Epithelial cell of prostate (primary cell): ENCODE data around the gene ACTL10.

Experiments used
- DNase-seq: peaks from one replicate; pipeline ENCODE4 v3.0.0-alpha.2; 2011; ENCODE audit warnings: low read depth, low spot score
- H3K27ac ChIP-seq: fragments of 450-650 bp; 2 replicates; pipeline ENCODE4 v1.5.1; 2017; ENCODE audit warnings: mild to moderate bottlenecking

Gene ACTL10

DNA sequence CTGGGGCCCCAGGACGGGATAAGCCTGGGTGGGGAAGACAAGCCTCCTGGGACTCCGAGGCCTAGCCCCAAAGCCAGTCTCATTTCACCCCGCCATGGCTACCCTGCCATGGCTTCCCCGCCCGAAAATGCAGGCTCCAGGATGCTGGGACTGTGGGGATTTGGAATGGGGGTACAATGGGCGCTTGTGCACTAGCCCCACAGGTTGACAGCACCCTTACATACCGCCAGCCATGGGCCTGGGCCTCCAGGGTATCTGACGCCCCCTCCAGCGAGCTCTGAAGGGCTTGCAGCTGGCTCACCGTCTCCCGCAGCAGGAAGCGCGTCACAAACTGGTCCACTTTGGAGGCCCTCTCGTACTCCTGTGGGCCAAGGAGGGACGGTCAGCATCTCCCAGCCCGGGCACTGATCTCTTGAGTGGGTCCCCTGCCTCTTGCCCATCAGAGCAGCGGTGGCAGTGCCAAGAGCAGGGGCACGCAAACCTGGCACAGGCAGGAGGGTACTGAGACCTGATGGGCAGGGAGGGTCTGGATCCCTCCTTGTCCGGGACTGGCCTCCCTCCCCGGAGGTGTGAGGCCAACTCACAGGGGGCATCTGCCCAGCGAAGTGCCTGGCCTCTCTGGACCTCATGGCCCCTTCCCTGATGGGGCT is 6.6 kb upstream of the ACTL10 start:
- H3K27ac ChIP-seq, result no peak overlapping the region
- DNase-seq, result no peak

DNA sequence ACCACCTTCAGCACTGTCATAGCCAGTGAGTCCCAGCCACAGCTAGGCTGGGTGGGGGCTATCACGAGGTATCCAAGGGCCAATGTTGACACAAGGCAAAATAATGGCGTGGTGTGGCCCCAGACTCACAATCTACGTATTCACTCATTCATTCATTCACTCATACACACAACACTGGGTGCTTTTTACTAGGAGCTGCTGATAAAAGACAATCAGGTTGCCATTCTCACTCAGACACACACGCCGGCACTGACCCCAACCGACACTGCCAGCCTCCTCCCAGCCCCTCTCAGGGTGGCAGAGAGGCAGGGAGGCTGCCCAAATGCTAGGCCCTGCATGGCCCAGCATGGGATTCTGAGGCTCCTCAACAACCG is 6.1 kb upstream of the ACTL10 start:
- DNase-seq, result no peak
- H3K27ac ChIP-seq, result no peak overlapping the region

DNA sequence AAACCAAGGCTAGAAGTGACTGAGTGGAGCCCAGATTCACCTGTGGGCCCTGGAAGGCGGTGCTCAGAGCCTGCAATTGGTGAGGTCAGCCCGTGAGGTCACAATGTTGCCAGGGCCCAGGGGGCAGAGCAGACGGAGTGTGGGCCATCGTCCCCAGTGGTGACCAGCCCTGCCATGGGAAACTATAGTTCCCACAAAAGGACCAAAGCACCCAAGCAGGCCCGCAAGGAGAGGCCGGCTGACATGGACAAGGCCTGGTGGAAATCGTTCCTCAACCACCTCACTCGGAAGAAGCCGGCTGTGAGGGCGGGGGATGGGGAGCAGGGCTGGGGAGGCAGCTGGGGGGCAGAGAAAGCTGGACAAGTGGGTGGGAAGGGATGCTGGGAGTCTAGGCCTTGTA is 4.6 kb upstream of the ACTL10 start, which contains the start of gene C20orf144:
C20orf144 (plus strand) TSS at position 156 of the 400 bp plus-strand sequence; CDS start at position 175, 19 bp downstream.
- H3K27ac ChIP-seq, result peak within 1 kb of the TSS; percentile 67
- no peak for DNase-seq

DNA sequence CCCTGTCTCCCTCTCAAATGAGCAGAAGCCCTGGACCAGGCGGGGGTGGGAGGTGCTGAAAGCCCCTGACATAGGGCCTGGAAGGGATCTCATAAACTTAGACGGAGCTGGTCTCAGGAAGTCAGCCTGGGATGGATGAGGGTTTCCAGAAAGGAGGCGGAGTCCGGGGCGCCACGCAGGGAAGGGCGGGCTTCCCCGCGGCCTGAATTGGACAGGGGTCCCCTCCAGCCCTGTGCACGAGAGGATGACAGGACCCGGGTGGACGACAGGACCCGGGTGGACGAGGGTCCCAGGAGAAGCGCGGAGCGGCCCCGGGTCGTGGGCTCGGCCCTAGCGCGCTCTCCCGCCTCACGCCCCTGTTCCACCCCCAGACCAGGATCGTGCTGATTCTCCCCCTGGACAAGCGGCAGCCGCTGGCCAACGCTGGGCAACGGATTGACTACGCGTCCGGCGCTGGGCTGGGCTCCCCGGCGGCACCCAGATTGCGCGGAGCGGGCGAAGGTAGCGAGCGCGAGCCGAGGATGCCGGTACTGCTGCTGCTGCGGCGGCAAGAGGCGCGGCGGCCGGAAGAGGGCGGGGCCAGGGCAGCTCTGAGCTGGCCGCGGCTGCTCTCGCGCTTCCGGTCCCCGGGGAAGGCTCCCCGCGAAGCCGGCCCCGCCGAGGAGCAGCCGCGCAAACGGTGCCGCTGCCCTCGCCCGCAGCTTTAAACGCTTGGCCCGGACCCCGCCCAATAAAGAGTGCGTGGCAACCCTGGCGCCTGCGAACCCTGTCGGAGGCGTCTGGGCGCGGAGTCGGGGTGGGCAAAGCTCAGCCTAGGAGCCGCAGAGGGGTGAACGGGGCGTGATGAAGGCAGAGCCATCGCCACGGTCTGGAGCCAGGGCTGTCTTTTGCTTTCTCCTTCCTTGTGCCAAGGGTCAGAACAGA is 3.3 kb upstream of the ACTL10 start:
- DNase-seq, result no peak

DNA sequence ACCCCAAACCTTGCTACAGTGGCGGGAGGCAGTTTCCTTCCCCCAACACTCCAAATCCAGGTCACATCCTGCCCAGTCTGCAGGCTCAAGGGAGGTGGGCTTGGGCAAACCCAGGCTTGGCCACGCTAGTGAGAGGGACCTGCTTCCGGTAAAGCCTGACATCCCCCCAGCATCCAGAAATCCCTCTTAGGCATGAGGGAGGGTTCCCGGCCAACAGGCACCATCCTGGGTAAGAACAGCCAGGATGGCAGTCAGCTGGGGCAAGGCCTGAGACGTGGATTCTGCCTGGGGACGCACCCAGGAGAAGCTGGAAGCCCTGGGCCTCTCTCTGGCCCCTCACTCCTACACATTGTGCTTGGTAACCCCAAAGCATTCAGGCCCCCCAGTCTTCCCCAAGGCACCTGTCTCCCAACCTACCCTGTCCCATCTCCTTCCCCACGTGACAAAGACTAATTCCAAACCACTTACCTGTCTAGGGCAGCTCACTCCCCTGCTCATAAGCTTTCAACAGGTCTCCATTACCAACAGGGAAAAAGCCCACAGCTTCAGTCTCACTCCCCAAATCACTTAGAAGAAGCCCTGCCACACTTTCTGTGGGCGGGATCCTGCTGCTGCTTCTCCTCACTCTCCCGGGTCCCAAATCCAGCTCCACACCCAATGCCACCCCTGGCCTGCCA is 2.5 kb upstream of the ACTL10 start:
- peak overlapping the region; percentile 67 for H3K27ac ChIP-seq
- DNase-seq, result no peak

More for the DNA sequence above, 3.3 kb upstream of the ACTL10 start:
- peak overlapping the region; percentile 67 for H3K27ac ChIP-seq

DNA sequence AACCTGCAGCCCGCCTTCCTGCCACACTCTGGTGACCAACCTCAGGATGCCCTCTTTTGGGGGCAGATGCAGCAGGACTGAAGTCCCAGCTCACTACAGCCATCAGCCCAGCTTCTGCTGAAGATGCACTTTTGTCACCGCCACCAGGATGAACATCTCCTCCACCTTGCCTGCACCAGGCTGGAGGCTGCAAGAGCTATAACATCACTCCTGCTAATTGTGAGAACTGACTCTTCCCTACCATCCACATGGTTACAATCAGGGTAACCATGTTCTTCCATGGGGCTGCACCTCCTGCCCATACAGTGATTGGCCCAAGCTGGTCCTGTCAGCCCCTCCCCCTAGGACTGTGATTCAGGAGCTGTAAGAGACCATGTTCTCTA is 2.0 kb upstream of the ACTL10 start:
- H3K27ac ChIP-seq, result no peak overlapping the region
- DNase-seq, result no peak

DNA sequence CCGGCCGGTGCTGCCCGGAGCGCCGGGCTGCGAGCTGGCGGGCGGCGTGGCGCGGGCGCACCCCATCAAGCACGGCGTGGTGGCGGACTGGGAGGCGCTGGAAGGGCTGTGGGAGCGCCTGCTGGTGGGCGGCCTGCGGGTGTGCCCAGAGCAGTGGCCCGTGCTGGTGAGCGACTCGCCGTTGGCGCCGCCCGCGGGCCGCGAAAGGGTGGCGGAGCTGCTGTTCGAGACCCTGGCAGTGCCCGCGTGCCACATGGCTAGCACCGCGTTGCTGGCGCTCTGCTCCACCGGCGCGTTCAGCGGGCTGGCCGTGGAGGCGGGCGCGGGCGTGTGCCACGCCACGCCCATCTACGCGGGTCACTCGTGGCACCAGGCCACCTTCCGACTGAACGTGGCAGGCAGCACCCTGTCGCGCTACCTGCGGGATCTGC is 517 bp downstream of the ACTL10 start:
- peak overlapping the region; percentile 74 for H3K27ac ChIP-seq
- no peak for DNase-seq

DNA sequence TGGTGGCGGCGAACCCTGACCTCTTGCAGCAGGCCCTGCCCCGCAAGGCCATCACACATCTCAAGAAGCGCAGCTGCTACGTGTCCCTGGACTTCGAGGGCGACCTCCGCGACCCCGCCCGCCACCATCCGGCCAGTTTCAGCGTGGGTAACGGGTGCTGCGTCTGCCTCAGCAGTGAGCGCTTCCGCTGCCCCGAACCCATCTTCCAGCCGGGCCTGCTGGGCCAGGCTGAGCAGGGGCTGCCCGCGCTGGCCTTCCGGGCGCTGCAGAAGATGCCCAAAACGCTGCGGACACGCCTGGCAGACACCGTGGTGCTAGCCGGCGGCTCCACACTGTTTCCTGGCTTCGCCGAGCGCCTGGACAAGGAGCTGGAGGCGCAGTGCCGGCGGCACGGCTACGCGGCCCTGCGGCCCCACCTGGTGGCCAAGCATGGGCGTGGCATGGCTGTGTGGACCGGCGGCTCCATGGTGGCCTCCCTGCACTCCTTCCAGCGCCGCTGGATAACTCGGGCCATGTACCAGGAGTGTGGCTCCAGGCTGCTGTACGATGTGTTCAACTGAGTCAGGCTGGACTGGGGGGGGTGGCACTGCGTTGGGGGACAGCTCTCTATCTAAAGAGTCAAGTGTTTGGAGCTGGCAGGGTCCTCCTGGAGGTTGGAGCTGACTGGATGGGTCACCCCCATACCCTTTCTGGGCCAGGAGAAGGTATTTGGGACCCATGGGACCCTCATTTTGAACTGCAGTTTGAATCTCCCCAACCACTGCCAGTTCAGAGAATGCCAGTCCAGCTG is 1.1 kb downstream of the ACTL10 start:
- peak overlapping the region; percentile 74 for H3K27ac ChIP-seq
- no peak for DNase-seq

DNA sequence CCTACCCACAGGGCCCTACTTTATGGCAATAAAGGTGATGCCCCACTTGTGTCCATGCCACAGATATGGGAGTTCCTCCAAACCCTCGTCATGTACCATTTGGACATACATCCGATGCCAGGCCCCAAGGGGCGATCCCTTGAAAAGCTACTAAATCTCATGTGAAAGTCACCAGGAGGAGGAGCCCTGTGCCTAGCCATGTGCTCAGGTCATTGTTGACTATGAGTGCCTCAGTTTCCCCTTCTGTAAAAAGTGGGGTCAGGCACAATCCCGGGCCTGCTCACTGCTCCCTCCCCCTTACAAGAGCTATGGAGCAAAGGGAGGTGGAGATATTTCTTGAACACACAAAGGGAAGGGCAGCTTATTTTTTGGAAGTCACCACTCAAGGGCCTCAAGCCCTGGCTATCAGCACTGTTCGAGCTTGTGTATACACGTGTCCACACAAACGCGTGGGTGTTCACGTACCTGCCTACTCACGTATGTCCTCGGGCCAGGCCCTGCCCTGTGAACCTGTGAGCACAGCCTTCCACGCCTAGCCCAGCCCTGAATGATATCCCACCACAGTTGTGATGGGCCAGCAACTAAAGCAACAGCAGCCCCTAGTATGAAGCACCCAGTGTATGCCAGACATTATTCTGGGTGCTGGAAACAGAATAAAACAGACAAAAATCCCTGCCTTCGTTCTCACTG is 1.9 kb downstream of the ACTL10 start:
- no peak overlapping the region for H3K27ac ChIP-seq
- no peak for DNase-seq

DNA sequence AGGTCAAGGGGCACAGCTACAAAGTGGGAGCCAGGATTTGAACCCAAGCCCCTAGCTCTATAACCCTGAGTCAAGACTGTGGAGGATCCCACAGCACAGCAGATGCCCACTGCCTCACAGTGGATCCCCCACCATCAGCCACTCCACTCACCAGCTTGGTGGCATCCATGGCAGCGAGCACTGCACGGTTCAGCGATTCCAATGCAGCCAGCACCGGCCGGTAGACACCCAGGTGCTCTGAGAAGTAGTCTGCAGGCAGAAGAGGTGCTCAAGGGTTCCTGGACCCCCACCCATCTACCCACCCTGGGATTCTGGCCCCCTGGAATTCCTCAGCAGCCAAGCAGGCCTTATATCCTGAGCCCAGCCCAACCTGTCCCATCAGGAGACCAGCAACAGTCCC is 2.5 kb downstream of the ACTL10 start:
- DNase-seq, result no peak
- H3K27ac ChIP-seq, result no peak overlapping the region

DNA sequence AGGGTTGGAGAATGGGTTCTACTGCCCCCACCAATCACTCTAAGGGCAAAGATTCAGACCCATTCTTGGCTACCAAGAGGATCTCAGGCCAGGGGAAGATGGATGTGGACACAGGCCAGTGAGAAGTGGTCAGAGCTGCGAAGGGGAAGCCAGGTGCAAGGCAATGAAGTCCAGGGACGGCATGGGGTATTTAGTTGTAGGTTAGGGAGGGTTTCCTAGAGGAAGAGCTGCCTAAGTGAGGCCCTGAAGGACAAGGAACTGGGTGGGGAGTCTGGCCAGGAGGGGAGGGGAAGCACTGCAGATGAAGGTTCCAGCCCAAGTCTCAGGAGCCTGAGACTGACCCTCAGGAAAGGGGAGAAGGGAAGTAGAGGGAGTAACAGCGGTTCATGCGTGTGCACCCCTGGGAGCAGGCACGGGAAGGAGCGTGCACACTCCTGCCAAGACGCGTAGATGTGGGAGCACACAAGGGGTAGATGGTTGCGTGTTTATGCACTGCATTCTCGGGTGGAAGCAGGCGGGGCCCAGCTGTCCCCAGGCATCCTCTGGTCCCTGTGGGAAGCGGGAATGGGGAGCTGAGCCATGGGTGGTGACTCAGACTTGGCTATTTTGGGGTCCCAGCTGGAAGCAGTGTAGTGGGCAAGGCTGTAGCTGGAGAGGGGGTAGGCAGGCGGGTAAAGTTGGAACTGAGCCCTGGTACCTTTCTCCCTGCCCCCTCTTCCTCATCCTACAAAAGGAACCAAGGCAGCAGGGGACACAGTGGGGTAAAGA is 3.3 kb downstream of the ACTL10 start:
- no peak for DNase-seq
- H3K27ac ChIP-seq, result no peak overlapping the region

DNA sequence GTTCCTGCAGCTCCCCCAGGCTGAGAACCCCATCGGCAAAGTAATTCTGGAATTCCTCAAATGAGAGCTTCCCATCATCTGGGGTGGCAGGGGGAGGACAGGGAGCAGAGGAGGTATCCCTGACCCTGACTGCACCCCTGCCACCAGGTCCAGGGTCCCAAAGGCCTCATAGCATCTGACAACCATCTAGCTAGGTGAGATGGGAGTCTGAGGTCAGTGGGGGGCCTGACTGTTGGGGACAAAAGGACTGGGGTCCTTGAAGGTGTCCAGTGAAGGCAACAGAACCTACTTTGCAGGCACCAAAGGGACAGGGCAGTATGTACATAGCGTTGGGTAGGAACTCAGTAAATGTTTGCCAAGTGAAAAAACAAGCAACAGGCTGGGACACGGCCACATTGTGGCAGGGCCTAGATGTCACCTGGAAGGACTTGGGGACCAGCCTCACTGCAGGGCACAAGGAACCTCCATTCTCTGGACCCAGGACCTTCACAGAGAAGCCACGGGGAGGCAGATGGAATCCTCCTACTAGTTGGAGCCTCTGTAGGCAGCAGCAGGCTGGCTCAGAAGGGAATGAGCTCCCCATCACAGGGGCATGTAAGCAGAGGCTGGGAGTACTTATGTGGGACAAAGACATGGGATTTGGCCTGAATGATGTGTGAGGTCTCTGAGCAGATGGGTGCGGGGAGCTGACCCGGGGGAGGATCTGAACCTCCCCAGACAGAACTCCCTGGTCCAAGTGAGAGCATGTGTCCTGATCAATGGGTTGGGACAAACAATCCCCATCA is 4.2 kb downstream of the ACTL10 start:
- no peak for DNase-seq
- no peak overlapping the region for H3K27ac ChIP-seq

DNA sequence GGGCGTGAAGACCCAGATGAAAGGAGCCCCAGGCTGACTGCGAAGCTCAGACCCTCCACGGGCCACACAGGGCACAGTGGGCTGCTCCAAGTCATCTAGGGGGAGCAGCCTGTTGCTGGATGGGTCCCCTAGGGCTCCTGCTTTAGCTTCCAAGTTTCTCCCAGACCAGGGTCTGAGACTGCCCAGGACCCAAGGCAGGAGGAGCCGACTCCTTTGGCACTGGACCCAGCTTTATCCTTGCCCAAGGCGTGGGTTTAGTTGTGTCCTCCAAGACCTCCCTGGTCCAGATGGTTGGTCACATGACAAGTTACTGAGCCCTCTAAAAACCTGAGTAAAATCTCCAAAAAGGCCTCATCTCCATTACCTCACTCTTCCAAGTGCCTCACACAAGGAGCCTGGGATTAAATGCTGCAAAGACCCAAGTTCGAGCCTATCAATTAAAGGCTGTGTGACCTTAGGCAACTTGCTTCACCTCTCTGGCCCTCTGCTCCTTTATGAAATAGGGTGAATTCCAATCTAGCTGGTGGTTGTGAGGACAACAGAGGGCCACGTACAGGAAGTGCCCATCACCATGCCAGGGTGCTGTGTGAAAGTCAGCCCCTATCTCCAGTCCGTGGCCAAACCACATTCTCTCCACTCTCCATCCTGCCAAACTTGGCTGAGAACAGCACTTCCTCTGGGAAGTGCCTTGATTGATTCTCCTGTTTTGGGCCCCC is 5.0 kb downstream of the ACTL10 start:
- DNase-seq, result no peak
- H3K27ac ChIP-seq, result no peak overlapping the region

DNA sequence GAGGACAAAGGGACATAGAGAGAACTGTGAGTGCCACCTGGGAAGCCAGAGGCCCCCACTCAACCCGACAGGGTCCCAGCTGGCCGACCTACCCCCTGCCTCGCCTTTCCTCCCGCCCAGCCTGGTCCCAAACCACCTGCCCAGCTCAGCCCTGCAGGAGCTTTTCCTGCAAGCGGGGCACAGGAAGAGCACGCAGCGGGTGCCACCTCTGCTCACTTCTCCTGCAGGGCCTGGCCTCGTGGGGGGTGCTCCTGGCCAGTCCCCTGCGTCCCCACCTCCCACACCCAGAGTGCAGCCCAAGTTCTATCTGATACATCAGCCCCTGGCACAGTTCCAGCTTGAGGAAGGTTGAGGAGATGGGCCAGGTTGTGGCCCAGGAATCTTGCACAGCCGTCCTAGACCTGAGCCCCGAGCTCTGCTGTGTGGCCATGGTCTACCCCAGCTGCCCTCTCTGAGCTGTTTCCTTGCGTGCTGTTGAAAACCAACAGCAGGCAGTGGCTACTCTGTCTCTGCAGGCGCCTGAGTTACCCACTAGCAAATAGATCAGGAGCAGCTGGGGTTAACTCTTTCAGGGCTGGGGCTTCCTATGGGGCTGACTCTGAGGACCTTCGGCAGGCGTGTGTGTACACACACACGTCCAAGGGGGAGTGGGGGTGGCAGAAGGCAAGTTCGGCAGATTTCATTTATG is 5.8 kb downstream of the ACTL10 start:
- DNase-seq, result no peak
- H3K27ac ChIP-seq, result no peak overlapping the region

DNA sequence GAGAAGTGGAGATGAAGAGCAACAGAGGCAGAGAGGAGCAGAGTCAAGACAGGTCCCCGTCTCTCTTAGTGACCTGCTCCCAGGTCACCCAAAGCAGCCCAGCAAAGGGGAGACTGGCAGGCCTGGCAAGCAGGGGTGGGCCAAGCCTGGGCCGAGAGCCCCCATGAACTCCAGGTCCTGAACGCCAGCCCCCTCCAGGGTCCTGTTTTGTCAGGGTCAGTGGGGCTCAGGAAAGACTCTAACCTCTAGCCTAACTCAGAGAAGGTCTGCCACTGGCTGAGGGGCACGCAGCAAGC is 6.3 kb downstream of the ACTL10 start:
- no peak overlapping the region for H3K27ac ChIP-seq

DNA sequence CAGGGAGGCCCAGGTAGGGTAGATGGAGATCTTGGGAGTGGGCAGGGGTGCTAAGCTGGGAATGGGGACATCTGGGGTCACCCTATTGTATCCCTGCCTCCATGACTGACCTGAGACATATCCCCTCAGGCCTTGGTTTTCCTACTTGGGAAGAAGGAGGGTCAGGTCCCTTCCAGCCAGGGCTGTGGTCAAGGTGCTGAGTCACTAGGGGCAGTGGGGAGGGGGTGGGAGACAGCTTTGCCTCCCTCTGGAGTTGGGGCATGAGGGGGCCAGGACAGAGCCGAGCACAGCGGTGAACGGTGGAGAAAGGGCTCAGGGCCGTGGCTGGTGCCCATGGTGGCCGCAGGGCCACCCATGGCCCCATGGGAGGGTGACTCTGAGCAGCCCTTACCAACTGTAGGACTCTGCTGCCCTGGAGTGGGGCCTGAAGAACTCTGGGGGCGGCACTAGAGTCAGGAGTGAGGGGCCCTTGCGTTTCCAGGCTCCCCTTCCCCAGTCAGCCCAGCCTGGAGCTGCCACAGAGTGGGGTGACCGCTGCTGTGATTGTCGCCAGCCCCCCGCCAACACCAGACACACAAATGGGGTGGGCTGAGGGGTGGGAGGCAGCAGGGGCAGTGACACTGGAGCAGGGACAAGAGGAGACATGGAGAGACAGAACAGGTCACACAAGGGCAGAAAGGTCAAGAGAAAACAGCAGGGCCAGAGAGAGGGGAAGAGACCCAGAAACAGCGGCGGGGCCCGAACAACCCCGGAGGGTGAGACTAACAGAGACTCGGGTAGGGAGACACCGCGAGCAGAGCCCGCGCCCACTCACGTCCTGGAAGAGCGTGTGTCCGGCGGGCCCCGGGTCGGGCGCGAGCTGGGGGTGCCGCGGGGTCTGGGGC is 6.9 kb downstream of the ACTL10 start:
- no peak overlapping the region for H3K27ac ChIP-seq
- no peak for DNase-seq

More for the DNA sequence above, 6.3 kb downstream of the ACTL10 start:
- no peak for DNase-seq
